ENCODE data around the gene TGFBR1. TPM values are rescaled to one million over a fixed set of nuclear protein-coding genes. Genes with fewer than 3 reads are reported as not detected.
A peak's percentile ranks its signal among the peaks of the same experiment; 100 is the strongest.

Gene TGFBR1
- total RNA-seq, 1 donor from 2014 or later, result 30.6 TPM

- Mint-ChIP-seq H3K36me3 (ENCODE audit: low read depth) (peaks cover 8% of the 10 kb centered on the region), H3K4me3 (ENCODE audit: low read depth) (no peak overlapping the region), H3K27ac (no peak overlapping the region), H3K4me1 (ENCODE audit: low read depth) (peaks cover 34% of the 10 kb centered on the region), H3K9me3 (no peaks in the 10 kb centered on the region), H3K27me3 (ENCODE audit: low read depth) (peaks cover 2% of the 10 kb centered on the region)
- intact Hi-C loops (cut with micrococcal nuclease), result no loop called here
- no peak for DNase-seq (ENCODE audit: low spot score)
Observed at GRCh38 chr9:99069546-99069945, 35.4 kb upstream of the TGFBR1 start.

- H3K4me3 Mint-ChIP-seq (ENCODE audit: low read depth), result no peak overlapping the region
- no peaks in the 10 kb centered on the region for H3K27me3 Mint-ChIP-seq (ENCODE audit: low read depth)
- H3K36me3 Mint-ChIP-seq (ENCODE audit: low read depth), result peaks cover 8% of the 10 kb centered on the region
- no peaks in the 10 kb centered on the region for H3K9me3 Mint-ChIP-seq
- no peak overlapping the region for H3K27ac Mint-ChIP-seq
- DNase-seq (ENCODE audit: low spot score), result no peak
- H3K4me1 Mint-ChIP-seq (ENCODE audit: low read depth), result peaks cover 43% of the 10 kb centered on the region
- intact Hi-C loops (cut with micrococcal nuclease), result no loop called here
Observed at GRCh38 chr9:99070681-99071080, 34.2 kb upstream of the TGFBR1 start.

GRCh38 chr9:99071313-99072039 is 33.4 kb upstream of the TGFBR1 start:
- H3K27me3 Mint-ChIP-seq (ENCODE audit: low read depth), result no peaks in the 10 kb centered on the region
- peaks cover 8% of the 10 kb centered on the region for H3K36me3 Mint-ChIP-seq (ENCODE audit: low read depth)
- peaks cover 48% of the 10 kb centered on the region for H3K4me1 Mint-ChIP-seq (ENCODE audit: low read depth)
- DNase-seq (ENCODE audit: low spot score), result no peak
- H3K27ac Mint-ChIP-seq, result no peak overlapping the region
- H3K4me3 Mint-ChIP-seq (ENCODE audit: low read depth), result no peak overlapping the region
- no peaks in the 10 kb centered on the region for H3K9me3 Mint-ChIP-seq
- intact Hi-C loops (cut with micrococcal nuclease), result no loop called here

GRCh38 chr9:99072040-99072394 is 32.9 kb upstream of the TGFBR1 start:
- no peak for DNase-seq (ENCODE audit: low spot score)
- Mint-ChIP-seq H3K4me3 (ENCODE audit: low read depth) (no peak overlapping the region), H3K9me3 (no peaks in the 10 kb centered on the region), H3K36me3 (ENCODE audit: low read depth) (peaks cover 8% of the 10 kb centered on the region), H3K4me1 (ENCODE audit: low read depth) (peaks cover 53% of the 10 kb centered on the region), H3K27me3 (ENCODE audit: low read depth) (no peaks in the 10 kb centered on the region), H3K27ac (no peak overlapping the region)
- intact Hi-C loops (cut with micrococcal nuclease), result no loop called here

GRCh38 chr9:99073347-99073746 is 31.6 kb upstream of the TGFBR1 start:
- Mint-ChIP-seq H3K27ac (no peak overlapping the region), H3K4me1 (ENCODE audit: low read depth) (peaks cover 57% of the 10 kb centered on the region), H3K36me3 (ENCODE audit: low read depth) (peaks cover 8% of the 10 kb centered on the region), H3K27me3 (ENCODE audit: low read depth) (no peaks in the 10 kb centered on the region), H3K9me3 (no peaks in the 10 kb centered on the region), H3K4me3 (ENCODE audit: low read depth) (no peak overlapping the region)
- intact Hi-C loops (cut with micrococcal nuclease), result no loop called here
- DNase-seq (ENCODE audit: low spot score), result no peak

- Mint-ChIP-seq H3K4me3 (ENCODE audit: low read depth) (no peak overlapping the region), H3K36me3 (ENCODE audit: low read depth) (peaks cover 4% of the 10 kb centered on the region), H3K9me3 (no peaks in the 10 kb centered on the region), H3K27ac (no peak overlapping the region), H3K4me1 (ENCODE audit: low read depth) (peaks cover 52% of the 10 kb centered on the region), H3K27me3 (ENCODE audit: low read depth) (no peaks in the 10 kb centered on the region)
- no peak for DNase-seq (ENCODE audit: low spot score)
- intact Hi-C loops (cut with micrococcal nuclease), result no loop called here
Observed at GRCh38 chr9:99073985-99074901, 30.7 kb upstream of the TGFBR1 start.

- Mint-ChIP-seq H3K4me3 (ENCODE audit: low read depth) (no peak overlapping the region), H3K36me3 (ENCODE audit: low read depth) (peaks cover 3% of the 10 kb centered on the region), H3K27me3 (ENCODE audit: low read depth) (peaks cover 3% of the 10 kb centered on the region), H3K9me3 (no peaks in the 10 kb centered on the region), H3K27ac (no peak overlapping the region), H3K4me1 (ENCODE audit: low read depth) (peaks cover 49% of the 10 kb centered on the region)
- intact Hi-C loops (cut with micrococcal nuclease), result no loop called here
- DNase-seq (ENCODE audit: low spot score), result no peak
Observed at GRCh38 chr9:99074902-99075245, 30.0 kb upstream of the TGFBR1 start.

GRCh38 chr9:99075246-99075912 is 29.5 kb upstream of the TGFBR1 start:
- no peaks in the 10 kb centered on the region for H3K9me3 Mint-ChIP-seq
- H3K4me1 Mint-ChIP-seq (ENCODE audit: low read depth), result peaks cover 49% of the 10 kb centered on the region
- H3K4me3 Mint-ChIP-seq (ENCODE audit: low read depth), result no peak overlapping the region
- no peak for DNase-seq (ENCODE audit: low spot score)
- peaks cover 3% of the 10 kb centered on the region for H3K36me3 Mint-ChIP-seq (ENCODE audit: low read depth)
- no peak overlapping the region for H3K27ac Mint-ChIP-seq
- peaks cover 3% of the 10 kb centered on the region for H3K27me3 Mint-ChIP-seq (ENCODE audit: low read depth)
- intact Hi-C loops (cut with micrococcal nuclease), result no loop called here

GRCh38 chr9:99076030-99076429 is 28.9 kb upstream of the TGFBR1 start:
- H3K4me3 Mint-ChIP-seq (ENCODE audit: low read depth), result no peak overlapping the region
- peak overlapping the region; percentile 81 for H3K27ac Mint-ChIP-seq
- intact Hi-C loops (cut with micrococcal nuclease), result loop anchor here (2.0 kb wide), 1 partner anchor 17 kb away; no protein-coding TSS in a partner anchor
- peaks cover 44% of the 10 kb centered on the region for H3K4me1 Mint-ChIP-seq (ENCODE audit: low read depth)
- peaks cover 7% of the 10 kb centered on the region for H3K27me3 Mint-ChIP-seq (ENCODE audit: low read depth)
- peaks cover 3% of the 10 kb centered on the region for H3K36me3 Mint-ChIP-seq (ENCODE audit: low read depth)
- no peak for DNase-seq (ENCODE audit: low spot score)
- no peaks in the 10 kb centered on the region for H3K9me3 Mint-ChIP-seq

GRCh38 chr9:99076483-99077171 is 28.3 kb upstream of the TGFBR1 start:
- intact Hi-C loops (cut with micrococcal nuclease), result loop anchor here (2.0 kb wide), 1 partner anchor 18 kb away; no protein-coding TSS in a partner anchor
- peaks cover under 1% of the 10 kb centered on the region for H3K36me3 Mint-ChIP-seq (ENCODE audit: low read depth)
- peaks cover 9% of the 10 kb centered on the region for H3K27me3 Mint-ChIP-seq (ENCODE audit: low read depth)
- no peak overlapping the region for H3K4me3 Mint-ChIP-seq (ENCODE audit: low read depth)
- peak; percentile 57 for DNase-seq (ENCODE audit: low spot score)
- H3K4me1 Mint-ChIP-seq (ENCODE audit: low read depth), result peaks cover 39% of the 10 kb centered on the region
- H3K27ac Mint-ChIP-seq, result peak overlapping the region; percentile 81
- H3K9me3 Mint-ChIP-seq, result no peaks in the 10 kb centered on the region

GRCh38 chr9:99078717-99079116 is 26.2 kb upstream of the TGFBR1 start:
- no peak for DNase-seq (ENCODE audit: low spot score)
- Mint-ChIP-seq H3K4me1 (ENCODE audit: low read depth) (peaks cover 35% of the 10 kb centered on the region), H3K9me3 (no peaks in the 10 kb centered on the region), H3K36me3 (ENCODE audit: low read depth) (no peaks in the 10 kb centered on the region), H3K27me3 (ENCODE audit: low read depth) (peaks cover 27% of the 10 kb centered on the region), H3K4me3 (ENCODE audit: low read depth) (no peak overlapping the region), H3K27ac (no peak overlapping the region)
- intact Hi-C loops (cut with micrococcal nuclease), result no loop called here

GRCh38 chr9:99079542-99079941 is 25.4 kb upstream of the TGFBR1 start:
- H3K9me3 Mint-ChIP-seq, result no peaks in the 10 kb centered on the region
- no peaks in the 10 kb centered on the region for H3K36me3 Mint-ChIP-seq (ENCODE audit: low read depth)
- no peak overlapping the region for H3K27ac Mint-ChIP-seq
- no peak for DNase-seq (ENCODE audit: low spot score)
- H3K4me3 Mint-ChIP-seq (ENCODE audit: low read depth), result no peak overlapping the region
- peaks cover 32% of the 10 kb centered on the region for H3K4me1 Mint-ChIP-seq (ENCODE audit: low read depth)
- intact Hi-C loops (cut with micrococcal nuclease), result no loop called here
- H3K27me3 Mint-ChIP-seq (ENCODE audit: low read depth), result peaks cover 27% of the 10 kb centered on the region
